Upper lobe of left lung (tissue), 4 donors: ENCODE data around the gene UGT2B10.

Experiments used
- EP300 ChIP-seq, 4 donors: sonication (generic); formaldehyde crosslinking; IDR thresholded peaks; one replicate each; pipeline ENCODE4 v1.5.1; 2017; ENCODE audit warnings: antibody characterized with exemption in 4 of 4, control low read depth in 2 of 4
- POLR2AphosphoS5 ChIP-seq, 2 donors: sonication (generic); formaldehyde crosslinking; IDR thresholded peaks; one replicate each; pipeline ENCODE4 v1.5.1; 2017; ENCODE audit warnings: antibody characterized with exemption in 2 of 2
- TF ChIP-seq, protein P1 (sequence below), 6 experiments: fragments of 450-650 bp in 4 of 6; fragments of 200-600 bp in 2 of 6; sonication (generic) in 2 of 6; IDR thresholded peaks; one replicate each; pipeline ENCODE4 v1.5.1; 2016 to 2019; ENCODE audit warnings: antibody characterized with exemption in 6 of 6

DNA sequence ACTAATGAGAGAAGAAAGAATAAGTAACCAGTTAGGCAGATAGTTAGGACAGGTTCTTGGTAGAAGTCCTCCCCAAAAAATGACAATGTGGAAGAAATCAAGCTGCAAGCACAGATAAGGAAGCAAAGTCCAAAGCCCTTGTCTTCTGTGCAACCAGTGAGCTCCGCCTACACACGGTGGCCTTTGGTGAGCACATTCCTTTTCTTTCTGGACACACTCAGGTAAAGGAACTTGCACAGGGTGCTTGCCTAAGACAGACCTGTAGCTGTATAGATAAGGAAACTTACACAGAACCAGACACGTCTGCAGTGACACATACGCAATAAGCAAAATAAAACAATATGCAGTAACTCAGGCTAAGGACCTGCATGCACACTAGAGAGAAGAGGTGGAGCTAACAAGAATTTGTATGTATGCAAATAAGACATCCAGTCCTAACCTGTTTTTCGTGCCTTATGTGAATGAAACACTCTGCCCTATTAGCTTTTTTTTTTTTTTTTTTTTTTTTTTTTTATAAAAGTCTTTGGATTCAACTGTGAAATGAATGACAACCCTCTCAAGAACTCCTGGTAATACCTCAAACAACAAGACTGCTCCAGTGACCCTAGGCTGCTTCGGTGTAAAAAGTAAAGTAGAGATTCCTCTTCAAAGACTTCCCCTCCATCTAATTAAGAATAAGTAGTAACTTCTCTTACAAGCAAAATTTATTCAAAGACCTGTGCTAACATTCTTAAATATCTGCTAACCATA is 48.8 kb downstream of the UGT2B10 start:
- TF ChIP-seq, protein P1, sequence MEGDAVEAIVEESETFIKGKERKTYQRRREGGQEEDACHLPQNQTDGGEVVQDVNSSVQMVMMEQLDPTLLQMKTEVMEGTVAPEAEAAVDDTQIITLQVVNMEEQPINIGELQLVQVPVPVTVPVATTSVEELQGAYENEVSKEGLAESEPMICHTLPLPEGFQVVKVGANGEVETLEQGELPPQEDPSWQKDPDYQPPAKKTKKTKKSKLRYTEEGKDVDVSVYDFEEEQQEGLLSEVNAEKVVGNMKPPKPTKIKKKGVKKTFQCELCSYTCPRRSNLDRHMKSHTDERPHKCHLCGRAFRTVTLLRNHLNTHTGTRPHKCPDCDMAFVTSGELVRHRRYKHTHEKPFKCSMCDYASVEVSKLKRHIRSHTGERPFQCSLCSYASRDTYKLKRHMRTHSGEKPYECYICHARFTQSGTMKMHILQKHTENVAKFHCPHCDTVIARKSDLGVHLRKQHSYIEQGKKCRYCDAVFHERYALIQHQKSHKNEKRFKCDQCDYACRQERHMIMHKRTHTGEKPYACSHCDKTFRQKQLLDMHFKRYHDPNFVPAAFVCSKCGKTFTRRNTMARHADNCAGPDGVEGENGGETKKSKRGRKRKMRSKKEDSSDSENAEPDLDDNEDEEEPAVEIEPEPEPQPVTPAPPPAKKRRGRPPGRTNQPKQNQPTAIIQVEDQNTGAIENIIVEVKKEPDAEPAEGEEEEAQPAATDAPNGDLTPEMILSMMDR (IDR thresholded peaks at IDR 0.05): no peak
- TF ChIP-seq POLR2AphosphoS5 (IDR thresholded peaks at IDR 0.05) (no peak), EP300 (IDR thresholded peaks at IDR 0.05) (no peak)
